GM10266 (cell line): Measurements from ENCODE around the gene IFNL2.

ENCODE experiments used
- DNase-seq: peaks from one replicate; pipeline ENCODE4 v3.0.0; 2012; ENCODE audit errors: extremely low spot score
- CTCF ChIP-seq: IDR thresholded peaks from 2 replicates; pipeline ENCODE4 v1.5.1; 2012; ENCODE audit warnings: mild to moderate bottlenecking, low read depth; ENCODE audit not compliant: control insufficient read depth, insufficient read depth; ENCODE audit errors: missing control alignments

IFNL2 gene

GRCh38 chr19:39317476-39317875, 49.3 kb downstream of the IFNL2 start:
- TF ChIP-seq CTCF: no peak
- no peak for DNase-seq

GRCh38 chr19:39318071-39318470, 49.9 kb downstream of the IFNL2 start:
- no peak for DNase-seq
- no peak for TF ChIP-seq CTCF

GRCh38 chr19:39318690-39319089, 50.5 kb downstream of the IFNL2 start:
- DNase-seq: no peak
- no peak for TF ChIP-seq CTCF

- peak; percentile 34 for DNase-seq
- no peak for TF ChIP-seq CTCF
Observed at GRCh38 chr19:39319098-39319891, 51.1 kb downstream of the IFNL2 start.
